HepG2 (cell line): ENCODE data around the gene TMEM214. TPM values are rescaled to one million over a fixed set of nuclear protein-coding genes. Genes with fewer than 3 reads are reported as not detected.

Experiments
- ATAC-seq: fragments of 200-7000 bp; cut with Tn5 transposase; 3 replicates; pipeline ENCODE4 v1.9.1; 2020; ENCODE audit warnings: mild to moderate bottlenecking, moderate library complexity
- BruUV-seq: library from RNA; stranded (reverse); fragments of 400-500 nt; replicated peaks from 2 replicates; lab custom pipeline; 2021; lab: Mats Ljungman, UMichigan
- CTCF ChIA-PET: fragments of 300-600 bp; formaldehyde crosslinking; extraction: SDS; loops from one replicate; lab custom pipeline; 2021; ENCODE audit warnings: low total read pairs, inconsistent platforms, low intra/inter-chr PET ratio; lab: Yijun Ruan, JAX
- POLR2A ChIA-PET: fragments of 350-600 bp; sonication (Branson Sonifier 250); formaldehyde crosslinking; loops from one replicate; lab custom pipeline; 2020; ENCODE audit warnings: antibody characterized with exemption, inconsistent platforms; lab: Yijun Ruan, JAX
- DNase-seq: peaks from one replicate; pipeline ENCODE4 v3.0.0-alpha.2; 2015; ENCODE audit warnings: low spot score
- FAIRE-seq: peaks from 3 replicates; lab custom pipeline; 2011; peaks lifted over from hg19 to GRCh38; lab: Jason Lieb, UNC
- H2AFZ ChIP-seq: one replicate; pipeline ENCODE4 v1.6.1; 2011; ENCODE audit warnings: low read length, inconsistent platforms
- H3K27ac ChIP-seq: fragments of 300-600 bp; 3 replicates; pipeline ENCODE4 v1.8.0; 2011; ENCODE audit warnings: mixed run types, mild to moderate bottlenecking, mixed read lengths, low read length, inconsistent platforms; ENCODE audit not compliant: insufficient read depth; ENCODE audit errors: extremely low read length
- H3K27me3 ChIP-seq, 2 experiments: fragments of 200-600 bp in 1 of 2; 2 replicates in 1 of 2; 3 replicates in 1 of 2; pipeline versions ENCODE4 v1.6.0 to v1.8.0; 2011; ENCODE audit warnings: low read length in 2 of 2, mild to moderate bottlenecking in 2 of 2, moderate library complexity in 2 of 2, inconsistent platforms in 1 of 2; ENCODE audit not compliant: insufficient read depth in 2 of 2, control insufficient read depth in 1 of 2
- H3K36me3 ChIP-seq, 2 experiments: fragments of 200-600 bp in 1 of 2; replicated peaks in 1 of 2; 2 replicates in 1 of 2; 3 replicates in 1 of 2; pipeline versions ENCODE4 v1.5.1 to v1.8.0; 2011; ENCODE audit warnings: low read length in 2 of 2, inconsistent platforms in 1 of 2; ENCODE audit not compliant: insufficient read depth in 2 of 2, control insufficient read depth in 1 of 2
- H3K4me1 ChIP-seq: 2 replicates; pipeline ENCODE4 v1.5.1; 2012; ENCODE audit warnings: low read length, inconsistent platforms; ENCODE audit not compliant: insufficient read depth
- H3K4me2 ChIP-seq: 2 replicates; pipeline ENCODE4 v1.6.0; 2011; ENCODE audit warnings: low read depth, low read length, inconsistent platforms
- H3K4me3 ChIP-seq, 3 experiments: fragments of 200-600 bp in 1 of 3; sonication (generic), shearing (Covaris generic) in 1 of 3; replicated peaks in 1 of 3; 2 replicates each; pipeline ENCODE4 v1.5.1; 2011 to 2016; ENCODE audit warnings: low read length in 3 of 3, inconsistent platforms in 2 of 3, low read depth in 2 of 3, mild to moderate bottlenecking in 2 of 3, control low read depth in 1 of 3, mixed read lengths in 1 of 3; ENCODE audit not compliant: insufficient read depth in 1 of 3
- H3K79me2 ChIP-seq: one replicate; pipeline ENCODE4 v1.6.1; 2011; ENCODE audit warnings: low read length, inconsistent platforms; ENCODE audit not compliant: insufficient read depth
- H3K9ac ChIP-seq: 2 replicates; pipeline ENCODE4 v1.6.0; 2011; ENCODE audit warnings: mild to moderate bottlenecking, low read depth, low read length, inconsistent platforms; ENCODE audit not compliant: insufficient read depth
- H3K9me3 ChIP-seq: 2 replicates; pipeline ENCODE4 v1.5.1; 2012; ENCODE audit warnings: mild to moderate bottlenecking, low read length
- H4K20me1 ChIP-seq: 2 replicates; pipeline ENCODE4 v1.6.0; 2011; ENCODE audit warnings: inconsistent platforms, mild to moderate bottlenecking, low read length, moderate library complexity; ENCODE audit not compliant: insufficient read depth
- FOXA1 ChIP-seq, 2 experiments: fragments of 450-650 bp in 1 of 2; sonication (generic) in 1 of 2; formaldehyde crosslinking in 1 of 2; IDR thresholded peaks; 2 replicates each; pipeline versions ENCODE4 v1.4.0 to v1.6.1; 2016 to 2020; ENCODE audit warnings: missing genetic modification reagents in 1 of 2
- FOXA3 ChIP-seq: IDR thresholded peaks from 2 replicates; pipeline ENCODE4 v1.6.1; 2016; ENCODE audit warnings: missing genetic modification reagents, missing compliant biosample characterization
- JUND ChIP-seq: sonication (generic); formaldehyde crosslinking; IDR thresholded peaks from 2 replicates; pipeline ENCODE4 v1.8.0; 2022; ENCODE audit warnings: mild to moderate bottlenecking, missing genetic modification reagents
- NR2F2 ChIP-seq: IDR thresholded peaks from 2 replicates; pipeline ENCODE4 v1.6.1; 2012; ENCODE audit warnings: low read depth, inconsistent platforms, borderline replicate concordance
- SIX4 ChIP-seq: sonication (generic); formaldehyde crosslinking; IDR thresholded peaks from 2 replicates; pipeline ENCODE4 v1.4.0; 2020; ENCODE audit warnings: missing genetic modification reagents
- ZBTB33 ChIP-seq: sonication (generic); formaldehyde crosslinking; IDR thresholded peaks from 2 replicates; pipeline ENCODE4 v1.4.0; 2020; ENCODE audit warnings: missing genetic modification reagents
- ZNF850 ChIP-seq: sonication (generic); formaldehyde crosslinking; conservative IDR thresholded peaks from 2 replicates; pipeline ENCODE4 v1.9.0; 2021; ENCODE audit warnings: mild to moderate bottlenecking, missing genetic modification reagents
- WGBS: methylation state at CpG from one replicate; pipeline ENCODE4 v1.1.6; 2017; ENCODE audit warnings: low lambda C conversion rate; 5-methylcytosine and 5-hydroxymethylcytosine counted together
- in situ Hi-C: cut with HindIII; loops from 2 replicates; pipeline ENCODE4 v1.10.0; 2017; ENCODE audit warnings: low pct_unique_long_range_greater_than_20kb; ENCODE audit not compliant: extremely low pct_ligation_motif_present
- intact Hi-C: fragments of 100-400 bp; cut with micrococcal nuclease; formaldehyde crosslinking; loops from one replicate; pipeline ENCODE4 v1.10.0; 2022; ENCODE audit not compliant: unreplicated experiment
- polyA plus RNA-seq, 8 experiments: library from polyadenylated mRNA; depleted of rRNA in 3 of 8; stranded (reverse) in 7 of 8; unstranded in 1 of 8; fragments of >200 nt; fragmentation: Illumina TruSeq in 4 of 8; extraction: Trizol in 4 of 8; gene quantifications; 2 replicates each; pipeline versions ENCODE4 v1.2.1 to v1.2.3, GENCODE V29; 2011 to 2016; ENCODE audit warnings: low read depth in 4 of 8, missing spikeins in 1 of 8, mixed read lengths in 1 of 8; ENCODE audit not compliant: insufficient read depth in 1 of 8
- total RNA-seq, 5 experiments: library from RNA; depleted of rRNA; stranded (reverse); fragments of >200 nt; fragmentation: Illumina TruSeq; extraction: Trizol; gene quantifications; 2 replicates each; pipeline ENCODE4 v1.2.3, GENCODE V29; 2016; ENCODE audit warnings: low read depth in 1 of 5

Gene TMEM214
- total and polyA plus RNA-seq, 2 of the 13 experiments (the other 11 are each of a cell fraction or from before 2014, with no cell fraction given) = 58.3 to 132 TPM

GRCh38 chr2:27014771-27015433 lies 17.9 kb upstream of the TMEM214 start:
- H3K4me1 ChIP-seq = peaks cover 34% of the 10 kb centered on the region
- H3K36me3 ChIP-seq = no peaks in the 10 kb centered on the region
- in situ Hi-C loops (loop anchor here (5.0 kb wide), 2 partner anchors 53 to 168 kb away; partner anchors contain the start of gene DPYSL5), intact Hi-C loops (no loop called here)
- H3K79me2 ChIP-seq = no peaks in the 10 kb centered on the region
- peak; percentile 46 for FAIRE-seq
- peak; percentile 52 for DNase-seq
- TF ChIP-seq FOXA3 = peak; percentile 73
- TF ChIP-seq FOXA1 (IDR thresholded peaks at IDR 0.05) = no peak
- peak; percentile 91 for TF ChIP-seq FOXA1 (CRISPR knock-in tag; IDR thresholded peaks at IDR 0.05)
- TF ChIP-seq ZNF850 (CRISPR knock-in tag) = no peak
- no peak for TF ChIP-seq JUND
- TF ChIP-seq NR2F2 = no peak
- TF ChIP-seq ZBTB33 = peak; percentile 70; the same call in 1 of the 2 replicates
- no peak for TF ChIP-seq SIX4 (CRISPR knock-in tag)
- no TSS peak for BruUV-seq
- 82% methylated on average over 8 of the region's 8 CpGs for WGBS
- H3K9me3 ChIP-seq = no peaks in the 10 kb centered on the region
- CTCF ChIA-PET = interaction anchor here (5.5 kb wide), 1 partner anchor 53 kb away, joined by 91 read pairs; no protein-coding TSS in a partner anchor
- peak overlapping the region; percentile 6; the same call in 1 of the 2 replicates for H3K4me2 ChIP-seq
- no peaks in the 10 kb centered on the region for H3K27me3 ChIP-seq
- H3K4me3 ChIP-seq = no peak overlapping the region
- POLR2A ChIA-PET = interaction anchor here (1.8 kb wide), 1 partner anchor 53 kb away, joined by 4 read pairs; no protein-coding TSS in a partner anchor
- H4K20me1 ChIP-seq = no peaks in the 10 kb centered on the region
- no peak overlapping the region for H3K9ac ChIP-seq
- H3K27ac ChIP-seq = no peak overlapping the region
- ATAC-seq = peak; percentile 52
- H2AFZ ChIP-seq = no peak overlapping the region
